A673 (cell line): ENCODE measurements around the gene FAAP100.

ENCODE experiments used
- CTCF ChIP-seq: fragments of 300-800, 200-600 bp; sonication (generic); conservative IDR thresholded peaks from 2 replicates; pipeline ENCODE4 v1.5.1; 2017; ENCODE audit warnings: low read depth, mild to moderate bottlenecking, antibody characterized with exemption, low read length, moderate library complexity, mixed read lengths
- EZH2 ChIP-seq: fragments of 200-600 bp; sonication (generic); IDR thresholded peaks from 2 replicates; pipeline ENCODE4 v1.6.1; 2017; ENCODE audit warnings: borderline replicate concordance, low read depth, mild to moderate bottlenecking, mixed read lengths, antibody characterized with exemption, low read length; ENCODE audit not compliant: poor library complexity, severe bottlenecking

DNA sequence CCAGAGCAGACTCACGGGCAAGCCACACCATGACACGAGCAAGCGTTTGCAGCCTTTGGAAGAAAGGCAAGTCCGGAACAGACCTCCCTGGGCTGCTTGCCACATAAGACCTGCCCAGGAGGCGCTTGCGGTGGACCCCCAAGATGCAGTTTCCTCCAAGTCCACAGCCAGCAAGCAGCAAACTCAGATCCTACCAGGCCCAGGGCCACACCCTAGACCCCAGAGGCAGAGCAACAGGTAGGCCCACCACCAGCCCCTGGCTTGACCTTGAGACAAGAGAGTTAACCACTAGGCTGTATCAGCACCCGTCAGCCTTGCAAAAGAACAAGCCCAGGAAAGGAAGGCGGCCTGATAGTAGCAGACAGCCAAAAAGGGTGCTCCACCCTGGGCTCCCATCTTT lies 2.3 kb downstream of the FAAP100 start:
- TF ChIP-seq CTCF (no peak), EZH2 (no peak)
